A549 (cell line): ENCODE results near the gene HDAC5.
"Not testable (repeated sequence)": the region's sequence is repeated elsewhere in the genome, so short reads cannot be mapped to it uniquely, and the experiment has no call there.

ENCODE experiments used
- CHD4 ChIP-seq: fragments of 200-600 bp; sonication (generic); IDR thresholded peaks from 2 replicates; pipeline ENCODE4 v1.6.1; 2016; ENCODE audit warnings: antibody characterized with exemption, mild to moderate bottlenecking, borderline replicate concordance
- EP300 ChIP-seq, 2 experiments: fragments of >200 bp; sonication (Bioruptor Twin); formaldehyde crosslinking; IDR thresholded peaks; 2 replicates in 1 of 2; 3 replicates in 1 of 2; pipeline ENCODE4 v1.6.1; 2016 to 2017
- HOXA7 ChIP-seq: fragments of 250-450 bp; sonication (Bioruptor Pico); IDR thresholded peaks from 2 replicates; pipeline ENCODE4 v1.5.0; 2020; ENCODE audit warnings: mild to moderate bottlenecking, moderate library complexity
- RARB ChIP-seq: fragments of 250-450 bp; sonication (Bioruptor Pico); IDR thresholded peaks from 2 replicates; pipeline ENCODE4 v1.8.0; 2021; ENCODE audit warnings: mild to moderate bottlenecking, moderate library complexity
- TF ChIP-seq, protein P1 (sequence below): fragments of >200 bp; sonication (Bioruptor Twin); formaldehyde crosslinking; IDR thresholded peaks from 3 replicates; pipeline ENCODE4 v1.5.1; 2016

DNA sequence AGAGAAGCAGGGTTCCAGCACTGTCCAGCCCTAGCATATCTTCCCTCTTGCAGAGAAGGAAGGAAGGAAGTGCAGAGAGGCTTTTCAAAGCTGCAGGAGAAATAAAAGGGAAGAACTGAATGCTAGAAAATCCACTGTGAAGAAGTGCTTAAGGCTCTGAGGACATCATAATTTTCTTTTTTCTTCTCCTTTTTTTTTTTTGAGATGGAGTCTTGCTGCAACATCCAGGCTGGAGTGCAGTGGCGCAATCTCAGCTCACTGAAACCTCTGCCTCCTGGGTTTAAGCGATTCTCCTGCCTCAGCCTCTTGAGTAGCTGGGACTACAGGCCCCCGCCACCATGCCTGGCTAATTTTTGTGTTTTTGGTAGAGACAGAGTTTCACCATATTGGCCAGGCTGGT lies 25.6 kb upstream of the HDAC5 start:
- not testable (repeated sequence) for TF ChIP-seq RARB; EP300 (IDR thresholded peaks at IDR 0.05); HOXA7 (CRISPR knock-in tag); CHD4
- TF ChIP-seq, protein P1, sequence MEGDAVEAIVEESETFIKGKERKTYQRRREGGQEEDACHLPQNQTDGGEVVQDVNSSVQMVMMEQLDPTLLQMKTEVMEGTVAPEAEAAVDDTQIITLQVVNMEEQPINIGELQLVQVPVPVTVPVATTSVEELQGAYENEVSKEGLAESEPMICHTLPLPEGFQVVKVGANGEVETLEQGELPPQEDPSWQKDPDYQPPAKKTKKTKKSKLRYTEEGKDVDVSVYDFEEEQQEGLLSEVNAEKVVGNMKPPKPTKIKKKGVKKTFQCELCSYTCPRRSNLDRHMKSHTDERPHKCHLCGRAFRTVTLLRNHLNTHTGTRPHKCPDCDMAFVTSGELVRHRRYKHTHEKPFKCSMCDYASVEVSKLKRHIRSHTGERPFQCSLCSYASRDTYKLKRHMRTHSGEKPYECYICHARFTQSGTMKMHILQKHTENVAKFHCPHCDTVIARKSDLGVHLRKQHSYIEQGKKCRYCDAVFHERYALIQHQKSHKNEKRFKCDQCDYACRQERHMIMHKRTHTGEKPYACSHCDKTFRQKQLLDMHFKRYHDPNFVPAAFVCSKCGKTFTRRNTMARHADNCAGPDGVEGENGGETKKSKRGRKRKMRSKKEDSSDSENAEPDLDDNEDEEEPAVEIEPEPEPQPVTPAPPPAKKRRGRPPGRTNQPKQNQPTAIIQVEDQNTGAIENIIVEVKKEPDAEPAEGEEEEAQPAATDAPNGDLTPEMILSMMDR = not testable (repeated sequence)
